Breast epithelium (tissue), 3 donors: ENCODE data around the gene POTEE.
"Not testable (repeated sequence)": the region's sequence is repeated elsewhere in the genome, so short reads cannot be mapped to it uniquely, and the experiment has no call there.

Experiments used
- POLR2AphosphoS5 ChIP-seq, 3 donors: sonication (generic); formaldehyde crosslinking; IDR thresholded peaks; one replicate each; pipeline ENCODE4 v1.6.1; 2017; ENCODE audit warnings: antibody characterized with exemption in 3 of 3
- TF ChIP-seq, protein P1 (sequence below), 3 donors: fragments of 450-650 bp; IDR thresholded peaks; one replicate each; pipeline ENCODE4 v1.5.1; 2016 to 2017; ENCODE audit warnings: antibody characterized with exemption in 3 of 3, mild to moderate bottlenecking in 3 of 3, moderate library complexity in 3 of 3

DNA sequence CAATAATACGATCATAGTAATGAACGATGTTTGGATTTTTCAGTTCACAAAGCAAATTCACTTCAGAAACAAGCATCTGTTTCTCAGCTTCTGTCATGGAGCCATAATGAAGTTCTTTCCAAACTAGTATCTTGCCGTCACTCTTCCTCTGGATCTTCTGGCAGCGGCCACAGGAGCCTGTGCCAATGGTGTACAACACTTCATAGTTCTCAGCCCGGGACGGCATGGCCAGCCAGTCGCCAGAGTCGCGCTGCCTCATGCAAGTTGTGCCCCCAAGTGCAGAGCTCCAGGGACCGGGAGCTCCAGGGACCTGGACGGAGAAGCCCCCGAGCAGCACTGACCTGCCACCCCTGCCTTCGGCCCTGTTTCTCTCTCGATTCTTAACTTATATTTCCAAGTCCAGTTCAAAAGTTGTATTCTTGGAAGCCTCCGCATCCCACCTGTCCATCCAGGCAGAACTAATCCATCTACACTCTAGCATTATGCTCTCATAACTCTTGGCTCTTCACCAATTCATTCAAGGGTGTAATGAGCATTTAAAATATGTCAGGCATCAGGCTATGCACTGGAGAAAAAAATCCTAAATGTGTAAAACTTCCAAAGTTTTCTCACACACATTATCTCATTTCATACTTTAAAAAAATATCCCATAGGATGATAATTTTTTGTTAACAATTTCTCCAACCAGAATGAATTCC is 30.5 kb upstream of the POTEE start:
- not testable (repeated sequence) for TF ChIP-seq POLR2AphosphoS5 (IDR thresholded peaks at IDR 0.05)
- TF ChIP-seq, protein P1, sequence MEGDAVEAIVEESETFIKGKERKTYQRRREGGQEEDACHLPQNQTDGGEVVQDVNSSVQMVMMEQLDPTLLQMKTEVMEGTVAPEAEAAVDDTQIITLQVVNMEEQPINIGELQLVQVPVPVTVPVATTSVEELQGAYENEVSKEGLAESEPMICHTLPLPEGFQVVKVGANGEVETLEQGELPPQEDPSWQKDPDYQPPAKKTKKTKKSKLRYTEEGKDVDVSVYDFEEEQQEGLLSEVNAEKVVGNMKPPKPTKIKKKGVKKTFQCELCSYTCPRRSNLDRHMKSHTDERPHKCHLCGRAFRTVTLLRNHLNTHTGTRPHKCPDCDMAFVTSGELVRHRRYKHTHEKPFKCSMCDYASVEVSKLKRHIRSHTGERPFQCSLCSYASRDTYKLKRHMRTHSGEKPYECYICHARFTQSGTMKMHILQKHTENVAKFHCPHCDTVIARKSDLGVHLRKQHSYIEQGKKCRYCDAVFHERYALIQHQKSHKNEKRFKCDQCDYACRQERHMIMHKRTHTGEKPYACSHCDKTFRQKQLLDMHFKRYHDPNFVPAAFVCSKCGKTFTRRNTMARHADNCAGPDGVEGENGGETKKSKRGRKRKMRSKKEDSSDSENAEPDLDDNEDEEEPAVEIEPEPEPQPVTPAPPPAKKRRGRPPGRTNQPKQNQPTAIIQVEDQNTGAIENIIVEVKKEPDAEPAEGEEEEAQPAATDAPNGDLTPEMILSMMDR (IDR thresholded peaks at IDR 0.05), result not testable (repeated sequence)
